ENCODE measurements around the gene PDE6C. TPM values are rescaled to one million over a fixed set of nuclear protein-coding genes. Genes with fewer than 3 reads are reported as not detected.

Gene PDE6C
- total RNA-seq, 4 donors from 2014 or later = not detected

DNA sequence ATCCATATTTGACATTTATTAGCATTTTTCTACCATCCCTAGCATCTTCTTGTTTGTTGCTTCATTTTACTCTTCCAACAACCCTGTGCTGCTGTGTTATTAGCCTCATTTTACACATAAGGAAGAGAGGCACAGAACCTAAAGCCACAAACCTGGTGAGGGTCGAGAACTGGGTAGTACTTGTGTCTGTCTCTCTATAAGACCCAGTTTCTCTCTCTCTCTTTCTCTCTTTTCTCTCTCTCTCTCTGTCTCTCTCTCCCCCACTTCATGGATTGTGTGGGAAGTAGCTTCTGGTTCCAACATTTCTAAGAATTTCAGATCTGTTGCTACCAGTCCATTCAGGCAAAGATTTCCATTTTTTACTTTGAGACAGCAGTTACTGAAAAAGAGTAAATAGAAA, 91.5 kb downstream of the PDE6C start:
- TF ChIP-seq CTCF (IDR thresholded peaks at IDR 0.05) = no peak
- no peak for TF ChIP-seq POLR2A (IDR thresholded peaks at IDR 0.05)
- Histone ChIP-seq H3K27me3 (no peaks in the 10 kb centered on the region), H3K36me3 (peaks cover 0 to 9% (median 0%) of the 10 kb centered on the region in 3 donors), H3K4me3 (no peak overlapping the region), H3K9me3 (no peaks in the 10 kb centered on the region), H3K4me1 (peaks cover 0 to 19% (median 5%) of the 10 kb centered on the region in 4 donors), H3K27ac (no peak overlapping the region)
- DNase-seq = no peak

DNA sequence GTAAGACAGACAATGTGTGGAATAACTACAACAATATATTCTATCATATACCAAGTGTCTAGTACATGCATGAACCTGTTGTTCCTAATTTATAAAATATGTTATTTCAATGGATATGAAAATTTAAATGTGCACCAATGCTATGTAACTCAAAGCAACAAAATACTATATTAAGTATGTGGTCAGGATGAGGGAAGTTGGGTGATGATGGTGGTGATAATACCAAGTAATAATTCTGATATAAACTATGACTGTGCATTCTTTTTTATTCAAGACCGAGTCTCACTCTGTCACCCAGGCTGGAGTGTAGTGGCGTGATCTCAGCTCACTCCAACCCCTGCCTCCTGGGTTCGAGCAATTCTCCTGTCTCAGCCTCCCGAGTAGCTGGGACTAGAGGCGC, 92.1 kb downstream of the PDE6C start:
- no peak for DNase-seq
- peaks cover 0 to 19% (median 5%) of the 10 kb centered on the region in 4 donors for H3K4me1 ChIP-seq
- H3K4me3 ChIP-seq = no peak overlapping the region
- H3K9me3 ChIP-seq = no peaks in the 10 kb centered on the region
- no peaks in the 10 kb centered on the region for H3K27me3 ChIP-seq
- TF ChIP-seq CTCF (IDR thresholded peaks at IDR 0.05) = no peak
- no peak for TF ChIP-seq POLR2A (IDR thresholded peaks at IDR 0.05)
- H3K36me3 ChIP-seq = peaks cover 0 to 3% (median 0%) of the 10 kb centered on the region in 3 donors
- H3K27ac ChIP-seq = no peak overlapping the region

GRCh38 chr10:93707623-93708022, 95.3 kb downstream of the PDE6C start:
- H3K27me3 ChIP-seq = no peaks in the 10 kb centered on the region
- no peak overlapping the region for H3K27ac ChIP-seq
- no peak overlapping the region for H3K4me3 ChIP-seq
- H3K9me3 ChIP-seq = no peaks in the 10 kb centered on the region
- no peak for DNase-seq
- H3K4me1 ChIP-seq = peaks cover 0 to 8% (median 0%) of the 10 kb centered on the region in 4 donors
- TF ChIP-seq CTCF (IDR thresholded peaks at IDR 0.05) (no peak), POLR2A (IDR thresholded peaks at IDR 0.05) (no peak)
- H3K36me3 ChIP-seq = no peaks in the 10 kb centered on the region

GRCh38 chr10:93710333-93710909, 98.1 kb downstream of the PDE6C start:
- Histone ChIP-seq H3K4me1 (no peaks in the 10 kb centered on the region), H3K4me3 (no peak overlapping the region), H3K36me3 (no peaks in the 10 kb centered on the region), H3K27ac (no peak overlapping the region), H3K9me3 (no peaks in the 10 kb centered on the region), H3K27me3 (no peaks in the 10 kb centered on the region)
- TF ChIP-seq CTCF (IDR thresholded peaks at IDR 0.05) = no peak
- TF ChIP-seq POLR2A (IDR thresholded peaks at IDR 0.05) = no peak
- DNase-seq = no peak

DNA sequence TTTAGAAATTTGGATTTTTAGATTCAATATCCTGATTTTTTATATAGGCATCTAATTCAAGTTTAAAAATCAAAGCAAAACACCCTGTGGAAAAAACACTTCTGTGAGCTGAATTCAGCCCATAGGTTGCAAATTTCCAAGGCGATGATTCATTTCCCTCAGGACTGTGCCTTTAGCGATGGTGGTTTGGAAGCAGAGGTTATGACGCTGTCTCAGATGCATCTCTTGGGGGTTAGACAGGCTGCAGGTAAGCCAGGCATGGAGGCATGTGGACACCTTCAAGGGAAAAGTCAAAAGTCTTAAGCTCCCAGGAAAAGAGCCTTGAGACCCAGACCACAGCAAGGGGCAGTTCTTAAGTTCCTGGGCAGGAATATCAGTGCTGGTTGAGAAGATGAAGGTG, 99.6 kb downstream of the PDE6C start:
- Histone ChIP-seq H3K9me3 (no peaks in the 10 kb centered on the region), H3K27ac (no peak overlapping the region), H3K4me1 (no peaks in the 10 kb centered on the region), H3K27me3 (no peaks in the 10 kb centered on the region), H3K4me3 (no peak overlapping the region), H3K36me3 (no peaks in the 10 kb centered on the region)
- no peak for DNase-seq
- TF ChIP-seq POLR2A (IDR thresholded peaks at IDR 0.05) = no peak
- TF ChIP-seq CTCF (IDR thresholded peaks at IDR 0.05) = no peak

- Histone ChIP-seq H3K9me3 (no peaks in the 10 kb centered on the region), H3K27me3 (no peaks in the 10 kb centered on the region), H3K4me3 (no peak overlapping the region), H3K4me1 (no peaks in the 10 kb centered on the region), H3K36me3 (no peaks in the 10 kb centered on the region), H3K27ac (no peak overlapping the region)
- TF ChIP-seq CTCF (IDR thresholded peaks at IDR 0.05) (no peak), POLR2A (IDR thresholded peaks at IDR 0.05) (no peak)
- DNase-seq = no peak
Measured at GRCh38 chr10:93712593-93712992, 100.3 kb downstream of the PDE6C start.
